ENCODE data around the gene VILL.

DNA sequence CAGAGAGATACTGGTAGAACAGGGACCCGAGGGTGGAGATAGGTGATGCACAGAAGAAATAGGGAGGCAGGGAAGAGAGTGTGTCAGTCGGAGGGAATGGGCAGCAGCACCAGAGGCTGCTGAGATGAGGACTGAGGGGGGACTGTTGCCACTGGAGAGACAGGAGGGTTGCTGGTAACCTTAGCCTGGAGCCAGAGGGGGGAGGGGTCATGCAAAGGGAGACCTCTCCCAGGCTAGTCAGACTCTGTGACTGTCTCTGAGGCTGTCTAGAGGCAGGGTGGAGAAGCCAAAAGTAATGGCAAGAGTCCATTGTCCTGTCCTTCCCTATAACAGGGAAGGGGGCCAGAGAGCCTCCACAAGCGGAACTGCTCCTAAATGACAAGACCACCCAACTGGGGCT, 46.3 kb downstream of the VILL start:
- TF ChIP-seq, protein P1, sequence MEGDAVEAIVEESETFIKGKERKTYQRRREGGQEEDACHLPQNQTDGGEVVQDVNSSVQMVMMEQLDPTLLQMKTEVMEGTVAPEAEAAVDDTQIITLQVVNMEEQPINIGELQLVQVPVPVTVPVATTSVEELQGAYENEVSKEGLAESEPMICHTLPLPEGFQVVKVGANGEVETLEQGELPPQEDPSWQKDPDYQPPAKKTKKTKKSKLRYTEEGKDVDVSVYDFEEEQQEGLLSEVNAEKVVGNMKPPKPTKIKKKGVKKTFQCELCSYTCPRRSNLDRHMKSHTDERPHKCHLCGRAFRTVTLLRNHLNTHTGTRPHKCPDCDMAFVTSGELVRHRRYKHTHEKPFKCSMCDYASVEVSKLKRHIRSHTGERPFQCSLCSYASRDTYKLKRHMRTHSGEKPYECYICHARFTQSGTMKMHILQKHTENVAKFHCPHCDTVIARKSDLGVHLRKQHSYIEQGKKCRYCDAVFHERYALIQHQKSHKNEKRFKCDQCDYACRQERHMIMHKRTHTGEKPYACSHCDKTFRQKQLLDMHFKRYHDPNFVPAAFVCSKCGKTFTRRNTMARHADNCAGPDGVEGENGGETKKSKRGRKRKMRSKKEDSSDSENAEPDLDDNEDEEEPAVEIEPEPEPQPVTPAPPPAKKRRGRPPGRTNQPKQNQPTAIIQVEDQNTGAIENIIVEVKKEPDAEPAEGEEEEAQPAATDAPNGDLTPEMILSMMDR (IDR thresholded peaks at IDR 0.05), result no peak
- no peak for TF ChIP-seq POLR2A (IDR thresholded peaks at IDR 0.05)
